ENCODE data around the gene ZNF260.

GRCh38 chr19:36514012-36514612, 14.0 kb downstream of the ZNF260 start:
- no peak for TF ChIP-seq POLR2A (IDR thresholded peaks at IDR 0.05)
- no peak for TF ChIP-seq CTCF (IDR thresholded peaks at IDR 0.05)

Data from body of pancreas (tissue), 4 donors.